ENCODE results near the gene PPP1R9A. TPM values are rescaled to one million over a fixed set of nuclear protein-coding genes. Genes with fewer than 3 reads are reported as not detected.

Gene PPP1R9A
- total RNA-seq, 1 donor from 2014 or later, result 0.79 TPM

DNA sequence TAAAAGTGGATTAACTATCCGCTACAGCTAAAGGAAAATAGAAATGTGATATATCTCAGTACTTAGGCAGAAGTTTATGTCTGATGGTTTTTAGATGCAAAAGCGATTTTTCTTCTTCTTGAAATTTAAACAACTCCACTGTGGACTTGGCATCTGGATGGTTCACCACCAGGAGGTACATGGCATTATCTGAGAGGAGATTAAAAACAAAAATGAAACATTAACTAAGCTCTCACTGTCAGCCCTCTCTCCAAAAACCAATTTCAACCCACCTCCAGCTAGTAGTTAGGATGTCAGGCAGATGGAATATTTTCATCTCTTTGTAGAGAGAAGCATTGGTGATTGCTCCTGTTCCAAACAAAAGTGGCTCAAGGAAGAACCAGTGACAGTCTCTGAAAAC, 404.0 kb downstream of the PPP1R9A start:
- Histone ChIP-seq H3K36me3 (ENCODE audit: control insufficient read depth, insufficient read depth, low read length) (no peaks in the 10 kb centered on the region), H3K4me3 (ENCODE audit: low read depth, low read length) (no peak overlapping the region), H3K27me3 (ENCODE audit: control insufficient read depth, insufficient read depth, low read length) (no peaks in the 10 kb centered on the region)
- TF ChIP-seq, protein P1, sequence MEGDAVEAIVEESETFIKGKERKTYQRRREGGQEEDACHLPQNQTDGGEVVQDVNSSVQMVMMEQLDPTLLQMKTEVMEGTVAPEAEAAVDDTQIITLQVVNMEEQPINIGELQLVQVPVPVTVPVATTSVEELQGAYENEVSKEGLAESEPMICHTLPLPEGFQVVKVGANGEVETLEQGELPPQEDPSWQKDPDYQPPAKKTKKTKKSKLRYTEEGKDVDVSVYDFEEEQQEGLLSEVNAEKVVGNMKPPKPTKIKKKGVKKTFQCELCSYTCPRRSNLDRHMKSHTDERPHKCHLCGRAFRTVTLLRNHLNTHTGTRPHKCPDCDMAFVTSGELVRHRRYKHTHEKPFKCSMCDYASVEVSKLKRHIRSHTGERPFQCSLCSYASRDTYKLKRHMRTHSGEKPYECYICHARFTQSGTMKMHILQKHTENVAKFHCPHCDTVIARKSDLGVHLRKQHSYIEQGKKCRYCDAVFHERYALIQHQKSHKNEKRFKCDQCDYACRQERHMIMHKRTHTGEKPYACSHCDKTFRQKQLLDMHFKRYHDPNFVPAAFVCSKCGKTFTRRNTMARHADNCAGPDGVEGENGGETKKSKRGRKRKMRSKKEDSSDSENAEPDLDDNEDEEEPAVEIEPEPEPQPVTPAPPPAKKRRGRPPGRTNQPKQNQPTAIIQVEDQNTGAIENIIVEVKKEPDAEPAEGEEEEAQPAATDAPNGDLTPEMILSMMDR (IDR thresholded peaks at IDR 0.05; ENCODE audit: insufficient read depth, low read length, severe bottlenecking), result no peak
- no peak for FAIRE-seq
- DNase-seq (ENCODE audit: low read depth), result no peak

DNA sequence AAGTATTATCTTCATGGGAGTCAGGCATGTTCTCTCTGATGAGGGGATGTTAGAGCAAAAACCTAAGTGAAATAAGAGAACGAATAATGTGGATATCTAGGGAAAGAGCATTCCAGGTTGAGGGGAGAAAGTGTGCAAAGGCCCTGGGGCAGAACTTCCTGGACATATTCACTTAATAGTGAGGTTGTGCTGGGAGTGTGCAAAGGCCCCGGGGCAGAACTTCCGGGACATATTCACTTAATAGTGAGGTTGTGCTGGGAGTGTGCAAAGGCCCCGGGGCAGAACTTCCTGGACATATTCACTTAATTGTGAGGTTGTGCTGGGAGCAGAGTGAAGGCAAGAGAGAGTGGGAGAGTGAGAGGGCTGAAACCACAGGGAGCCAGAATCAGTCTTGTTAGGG, 405.2 kb downstream of the PPP1R9A start:
- DNase-seq (ENCODE audit: low read depth), result no peak
- TF ChIP-seq, protein P1 (IDR thresholded peaks at IDR 0.05; ENCODE audit: insufficient read depth, low read length, severe bottlenecking), result no peak
- H3K27me3 ChIP-seq (ENCODE audit: control insufficient read depth, insufficient read depth, low read length), result no peaks in the 10 kb centered on the region
- no peak for FAIRE-seq
- no peak overlapping the region for H3K4me3 ChIP-seq (ENCODE audit: low read depth, low read length)
- H3K36me3 ChIP-seq (ENCODE audit: control insufficient read depth, insufficient read depth, low read length), result no peaks in the 10 kb centered on the region

DNA sequence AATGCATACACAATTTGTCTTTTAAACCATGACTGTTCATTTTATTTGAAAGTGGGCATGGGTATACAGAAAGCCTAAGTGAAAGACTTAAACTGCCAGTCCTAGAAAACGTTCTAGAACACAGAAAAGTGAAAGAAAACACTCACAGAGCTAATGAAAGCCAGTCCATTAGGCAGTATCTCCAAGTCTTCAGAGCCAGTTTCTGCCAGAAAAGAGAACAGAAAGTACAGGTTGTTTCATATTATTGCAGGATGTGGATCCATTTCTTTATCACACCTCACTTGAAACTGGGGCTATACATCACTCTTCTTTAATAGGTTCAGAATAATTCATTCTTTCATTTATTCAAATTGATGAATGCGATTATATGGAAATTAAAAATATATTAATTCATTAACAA, 409.2 kb downstream of the PPP1R9A start:
- TF ChIP-seq, protein P1 (IDR thresholded peaks at IDR 0.05; ENCODE audit: insufficient read depth, low read length, severe bottlenecking), result no peak
- DNase-seq (ENCODE audit: low read depth), result no peak
- no peak for FAIRE-seq
- Histone ChIP-seq H3K27me3 (ENCODE audit: control insufficient read depth, insufficient read depth, low read length) (no peaks in the 10 kb centered on the region), H3K4me3 (ENCODE audit: low read depth, low read length) (no peak overlapping the region), H3K36me3 (ENCODE audit: control insufficient read depth, insufficient read depth, low read length) (no peaks in the 10 kb centered on the region)

DNA sequence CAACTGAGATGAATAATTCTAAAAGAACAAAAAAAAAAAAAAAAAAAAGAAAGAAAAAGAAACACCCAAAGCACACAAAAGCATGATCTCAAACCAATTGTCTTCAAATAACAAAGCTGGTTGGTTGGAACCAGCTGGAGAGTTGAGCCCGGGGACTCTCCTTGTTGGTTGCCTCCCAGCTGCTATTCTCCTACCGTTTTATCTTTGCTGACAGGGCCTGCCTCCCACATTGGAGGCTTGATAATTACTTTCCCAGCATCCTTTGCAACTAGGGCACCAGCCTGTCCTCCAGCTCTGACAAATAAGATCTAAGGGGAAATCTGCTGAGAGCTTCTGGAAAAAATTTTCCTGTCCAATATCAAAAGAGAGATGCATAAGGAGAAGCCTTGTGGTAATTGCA, 410.2 kb downstream of the PPP1R9A start:
- DNase-seq (ENCODE audit: low read depth), result no peak
- no peak for FAIRE-seq
- H3K36me3 ChIP-seq (ENCODE audit: control insufficient read depth, insufficient read depth, low read length), result no peaks in the 10 kb centered on the region
- TF ChIP-seq, protein P1 (IDR thresholded peaks at IDR 0.05; ENCODE audit: insufficient read depth, low read length, severe bottlenecking), result no peak
- no peaks in the 10 kb centered on the region for H3K27me3 ChIP-seq (ENCODE audit: control insufficient read depth, insufficient read depth, low read length)
- no peak overlapping the region for H3K4me3 ChIP-seq (ENCODE audit: low read depth, low read length)

DNA sequence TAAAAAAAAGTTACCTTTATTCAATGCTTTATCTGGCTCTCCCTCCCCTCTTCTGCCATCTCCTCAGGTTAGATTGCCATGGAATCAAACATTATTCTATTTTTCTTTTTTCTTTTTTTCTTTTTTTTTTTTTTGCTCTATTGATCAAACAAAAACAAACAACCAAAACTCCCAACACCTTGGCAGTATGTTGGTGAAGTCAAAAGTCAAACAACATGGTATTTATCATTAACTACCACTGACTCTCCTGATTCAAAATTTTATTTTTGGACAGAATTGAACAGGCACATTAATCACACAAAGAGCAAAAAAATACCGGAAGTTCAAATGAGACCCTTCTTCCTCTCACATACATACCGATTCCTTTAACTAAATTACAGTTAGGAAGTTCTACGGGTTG, 410.6 kb downstream of the PPP1R9A start:
- H3K4me3 ChIP-seq (ENCODE audit: low read depth, low read length), result no peak overlapping the region
- FAIRE-seq, result no peak
- DNase-seq (ENCODE audit: low read depth), result no peak
- H3K27me3 ChIP-seq (ENCODE audit: control insufficient read depth, insufficient read depth, low read length), result no peaks in the 10 kb centered on the region
- TF ChIP-seq, protein P1 (IDR thresholded peaks at IDR 0.05; ENCODE audit: insufficient read depth, low read length, severe bottlenecking), result no peak
- no peaks in the 10 kb centered on the region for H3K36me3 ChIP-seq (ENCODE audit: control insufficient read depth, insufficient read depth, low read length)

DNA sequence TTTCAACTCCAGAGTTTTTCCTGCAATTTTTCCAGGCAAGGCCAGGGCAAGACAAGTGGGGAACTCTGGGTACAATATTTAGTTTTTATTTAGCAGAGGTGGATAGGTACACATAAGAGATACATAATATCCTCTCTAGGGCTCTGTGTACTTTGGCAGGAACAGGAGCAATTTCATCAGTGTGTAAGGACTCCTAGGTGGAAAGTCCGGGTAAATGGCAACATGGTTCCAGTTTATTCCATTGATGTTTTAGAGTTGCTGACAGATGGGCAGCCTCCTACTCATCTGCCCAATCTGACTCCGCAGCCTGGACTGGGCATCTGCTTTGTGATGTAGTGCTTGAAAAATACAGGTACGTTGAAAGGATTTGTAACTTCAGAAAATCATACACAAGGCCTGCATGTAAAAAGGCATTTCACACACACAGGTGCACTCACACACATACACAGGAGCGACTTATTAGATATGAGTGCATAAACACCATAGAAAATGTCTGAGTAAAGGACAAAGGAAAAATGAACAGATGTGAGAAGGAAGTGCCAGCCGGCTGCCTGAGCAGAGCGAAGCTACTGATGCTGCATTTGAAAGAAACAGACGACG, 411.2 kb downstream of the PPP1R9A start:
- TF ChIP-seq, protein P1 (IDR thresholded peaks at IDR 0.05; ENCODE audit: insufficient read depth, low read length, severe bottlenecking), result no peak
- Histone ChIP-seq H3K4me3 (ENCODE audit: low read depth, low read length) (no peak overlapping the region), H3K36me3 (ENCODE audit: control insufficient read depth, insufficient read depth, low read length) (no peaks in the 10 kb centered on the region), H3K27me3 (ENCODE audit: control insufficient read depth, insufficient read depth, low read length) (no peaks in the 10 kb centered on the region)
- FAIRE-seq, result no peak
- no peak for DNase-seq (ENCODE audit: low read depth)

Measured in bronchial epithelial cell (primary cell).